Measurements from ENCODE around the gene POU2AF1.

DNA sequence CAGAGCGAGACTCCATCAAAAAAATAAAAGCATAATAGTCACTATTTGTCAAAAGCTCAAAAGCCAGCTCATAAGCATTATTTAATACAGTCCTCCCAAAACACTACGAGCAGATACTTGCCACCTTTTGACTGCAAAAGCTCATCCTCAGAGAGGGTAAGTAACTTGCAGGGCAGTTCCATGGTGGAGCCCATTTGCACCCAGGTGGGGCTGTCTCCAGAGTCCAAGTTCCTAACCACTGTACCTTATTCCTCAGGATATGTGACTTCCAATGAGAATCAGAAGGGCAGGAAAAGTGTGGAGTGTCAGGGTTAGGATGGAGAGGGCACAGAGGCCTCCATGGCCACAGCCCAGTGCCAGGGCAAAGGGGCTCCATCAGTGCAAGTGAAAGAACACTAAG, 28.6 kb upstream of the POU2AF1 start:
- TF ChIP-seq, protein P1, sequence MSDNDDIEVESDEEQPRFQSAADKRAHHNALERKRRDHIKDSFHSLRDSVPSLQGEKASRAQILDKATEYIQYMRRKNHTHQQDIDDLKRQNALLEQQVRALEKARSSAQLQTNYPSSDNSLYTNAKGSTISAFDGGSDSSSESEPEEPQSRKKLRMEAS (IDR thresholded peaks at IDR 0.05): no peak
- TF ChIP-seq FOXM1 (IDR thresholded peaks at IDR 0.05; ENCODE audit: borderline replicate concordance, low read depth) (no peak), REST (IDR thresholded peaks at IDR 0.05; ENCODE audit: low read depth) (no peak)
